ENCODE measurements around the gene KLF17.
"Not testable (repeated sequence)": the region's sequence is repeated elsewhere in the genome, so short reads cannot be mapped to it uniquely, and the experiment has no call there.

Gene KLF17

GRCh38 chr1:44134071-44134920 is 15.7 kb downstream of the KLF17 start:
- H3K9me3 ChIP-seq (replicated peaks; ENCODE audit: insufficient read depth, low read length): no peaks in the 10 kb centered on the region
- no peak overlapping the region for H3K4me2 ChIP-seq (ENCODE audit: low read depth, low read length)
- no peaks in the 10 kb centered on the region for H3K4me1 ChIP-seq (ENCODE audit: low read length)
- no peak overlapping the region for H3K4me3 ChIP-seq (ENCODE audit: low read length)
- TF ChIP-seq EZH2 (optimal IDR thresholded peaks at IDR 0.05; ENCODE audit: low read depth, low read length) (no peak), CTCF (IDR thresholded peaks at IDR 0.05; ENCODE audit: low read length) (no peak), EZH2phosphoT487 (IDR thresholded peaks at IDR 0.05; ENCODE audit: low read length) (no peak)
- no peak overlapping the region for H3K27ac ChIP-seq (ENCODE audit: low read length)
- no peak for DNase-seq
- no peaks in the 10 kb centered on the region for H3K27me3 ChIP-seq (replicated peaks; ENCODE audit: insufficient read depth, low read length)
- H2AFZ ChIP-seq (ENCODE audit: low read length): no peak overlapping the region
- no peaks in the 10 kb centered on the region for H3K9me2 ChIP-seq (replicated peaks; ENCODE audit: insufficient read depth, low read length)
- no peaks in the 10 kb centered on the region for H3F3A ChIP-seq (ENCODE audit: insufficient read depth, low read length)
- no peaks in the 10 kb centered on the region for H3K36me3 ChIP-seq (replicated peaks; ENCODE audit: insufficient read depth, low read length)
- no peaks in the 10 kb centered on the region for H3K79me2 ChIP-seq (ENCODE audit: low read length)
- H3K9ac ChIP-seq (ENCODE audit: low read length): no peak overlapping the region
- H4K20me1 ChIP-seq (ENCODE audit: insufficient read depth, low read length): no peaks in the 10 kb centered on the region

GRCh38 chr1:44135886-44136285 is 17.3 kb downstream of the KLF17 start:
- H3K9ac ChIP-seq (ENCODE audit: low read length): no peak overlapping the region
- no peaks in the 10 kb centered on the region for H3K79me2 ChIP-seq (ENCODE audit: low read length)
- no peak overlapping the region for H2AFZ ChIP-seq (ENCODE audit: low read length)
- TF ChIP-seq EZH2phosphoT487 (IDR thresholded peaks at IDR 0.05; ENCODE audit: low read length) (no peak), EZH2 (optimal IDR thresholded peaks at IDR 0.05; ENCODE audit: low read depth, low read length) (no peak)
- H3K4me3 ChIP-seq (ENCODE audit: low read length): no peak overlapping the region
- H3K27me3 ChIP-seq (replicated peaks; ENCODE audit: insufficient read depth, low read length): no peaks in the 10 kb centered on the region
- DNase-seq: no peak
- H3K27ac ChIP-seq (ENCODE audit: low read length): no peak overlapping the region
- no peaks in the 10 kb centered on the region for H3K36me3 ChIP-seq (replicated peaks; ENCODE audit: insufficient read depth, low read length)
- H4K20me1 ChIP-seq (ENCODE audit: insufficient read depth, low read length): no peaks in the 10 kb centered on the region
- H3K4me2 ChIP-seq (ENCODE audit: low read depth, low read length): no peak overlapping the region
- H3K4me1 ChIP-seq (ENCODE audit: low read length): no peaks in the 10 kb centered on the region
- H3K9me2 ChIP-seq (replicated peaks; ENCODE audit: insufficient read depth, low read length): no peaks in the 10 kb centered on the region
- no peaks in the 10 kb centered on the region for H3K9me3 ChIP-seq (replicated peaks; ENCODE audit: insufficient read depth, low read length)
- H3F3A ChIP-seq (ENCODE audit: insufficient read depth, low read length): no peaks in the 10 kb centered on the region

GRCh38 chr1:44138239-44138638 is 19.6 kb downstream of the KLF17 start:
- H3K27me3 ChIP-seq (replicated peaks; ENCODE audit: insufficient read depth, low read length): no peaks in the 10 kb centered on the region
- no peaks in the 10 kb centered on the region for H3K79me2 ChIP-seq (ENCODE audit: low read length)
- TF ChIP-seq EZH2phosphoT487 (IDR thresholded peaks at IDR 0.05; ENCODE audit: low read length) (no peak), EZH2 (optimal IDR thresholded peaks at IDR 0.05; ENCODE audit: low read depth, low read length) (no peak), CTCF (IDR thresholded peaks at IDR 0.05; ENCODE audit: low read length) (no peak)
- no peaks in the 10 kb centered on the region for H4K20me1 ChIP-seq (ENCODE audit: insufficient read depth, low read length)
- H3K4me1 ChIP-seq (ENCODE audit: low read length): no peaks in the 10 kb centered on the region
- H3K27ac ChIP-seq (ENCODE audit: low read length): no peak overlapping the region
- H2AFZ ChIP-seq (ENCODE audit: low read length): no peak overlapping the region
- H3K36me3 ChIP-seq (replicated peaks; ENCODE audit: insufficient read depth, low read length): no peaks in the 10 kb centered on the region
- H3K4me3 ChIP-seq (ENCODE audit: low read length): no peak overlapping the region
- H3K4me2 ChIP-seq (ENCODE audit: low read depth, low read length): no peak overlapping the region
- no peaks in the 10 kb centered on the region for H3K9me2 ChIP-seq (replicated peaks; ENCODE audit: insufficient read depth, low read length)
- H3K9ac ChIP-seq (ENCODE audit: low read length): no peak overlapping the region
- DNase-seq: no peak
- H3K9me3 ChIP-seq (replicated peaks; ENCODE audit: insufficient read depth, low read length): no peaks in the 10 kb centered on the region
- no peaks in the 10 kb centered on the region for H3F3A ChIP-seq (ENCODE audit: insufficient read depth, low read length)

GRCh38 chr1:44139565-44139964 is 20.9 kb downstream of the KLF17 start:
- not testable (repeated sequence) for H3K27me3 ChIP-seq (replicated peaks; ENCODE audit: insufficient read depth, low read length); H3K79me2 ChIP-seq (ENCODE audit: low read length); H3K9ac ChIP-seq (ENCODE audit: low read length); H2AFZ ChIP-seq (ENCODE audit: low read length); H3K27ac ChIP-seq (ENCODE audit: low read length); H4K20me1 ChIP-seq (ENCODE audit: insufficient read depth, low read length); H3K36me3 ChIP-seq (replicated peaks; ENCODE audit: insufficient read depth, low read length); H3K9me3 ChIP-seq (replicated peaks; ENCODE audit: insufficient read depth, low read length); H3F3A ChIP-seq (ENCODE audit: insufficient read depth, low read length); H3K4me1 ChIP-seq (ENCODE audit: low read length); H3K9me2 ChIP-seq (replicated peaks; ENCODE audit: insufficient read depth, low read length); DNase-seq; H3K4me2 ChIP-seq (ENCODE audit: low read depth, low read length); H3K4me3 ChIP-seq (ENCODE audit: low read length)

Data from MM.1S (cell line).